HEK293 (cell line): ENCODE data around the gene MRTFB.

Experiments
- CTCF ChIP-seq: fragments of 450-650 bp; formaldehyde crosslinking; IDR thresholded peaks from 2 replicates; pipeline ENCODE4 v1.5.1; 2016; ENCODE audit warnings: missing biosample characterization, missing genetic modification characterization
- ZNF514 ChIP-seq: fragments of 450-650 bp; formaldehyde crosslinking; IDR thresholded peaks from 2 replicates; pipeline ENCODE4 v1.5.1; 2016; ENCODE audit warnings: missing biosample characterization, missing genetic modification characterization
- ZNF558 ChIP-seq: fragments of 450-650 bp; formaldehyde crosslinking; IDR thresholded peaks from 2 replicates; pipeline ENCODE4 v1.5.1; 2016; ENCODE audit warnings: missing biosample characterization, missing genetic modification characterization

DNA sequence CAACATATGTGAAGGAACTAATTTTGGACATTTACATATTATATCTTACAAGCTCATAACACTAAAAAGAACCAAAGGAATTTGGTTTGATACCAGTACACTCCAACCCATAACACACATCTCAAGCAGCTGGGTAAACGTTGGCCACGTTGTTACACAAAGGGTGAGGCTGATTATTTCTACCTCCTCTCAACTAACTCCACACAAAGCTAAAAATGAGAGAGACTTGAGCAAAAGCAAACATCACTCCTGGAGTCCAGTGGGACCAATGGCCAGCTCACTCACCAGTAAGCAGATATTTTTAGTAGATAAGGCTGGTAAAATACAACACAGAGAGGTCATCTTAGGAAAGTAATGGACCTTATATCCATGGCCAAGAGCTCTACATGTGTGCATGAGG is 207.6 kb downstream of the MRTFB start:
- no peak for TF ChIP-seq CTCF
- no peak for TF ChIP-seq ZNF514 (tag by site-specific recombination)
- TF ChIP-seq ZNF558 (tag by site-specific recombination), result no peak
